CD4-positive, alpha-beta T cell treated with Interleukin-15 for 4 hours (primary cell): ENCODE measurements around the gene CLDN5.

Source experiments
- DNase-seq: peaks from one replicate; pipeline ENCODE4 v3.0.0-alpha.2; 2020; ENCODE audit warnings: low spot score

CLDN5 gene

DNA sequence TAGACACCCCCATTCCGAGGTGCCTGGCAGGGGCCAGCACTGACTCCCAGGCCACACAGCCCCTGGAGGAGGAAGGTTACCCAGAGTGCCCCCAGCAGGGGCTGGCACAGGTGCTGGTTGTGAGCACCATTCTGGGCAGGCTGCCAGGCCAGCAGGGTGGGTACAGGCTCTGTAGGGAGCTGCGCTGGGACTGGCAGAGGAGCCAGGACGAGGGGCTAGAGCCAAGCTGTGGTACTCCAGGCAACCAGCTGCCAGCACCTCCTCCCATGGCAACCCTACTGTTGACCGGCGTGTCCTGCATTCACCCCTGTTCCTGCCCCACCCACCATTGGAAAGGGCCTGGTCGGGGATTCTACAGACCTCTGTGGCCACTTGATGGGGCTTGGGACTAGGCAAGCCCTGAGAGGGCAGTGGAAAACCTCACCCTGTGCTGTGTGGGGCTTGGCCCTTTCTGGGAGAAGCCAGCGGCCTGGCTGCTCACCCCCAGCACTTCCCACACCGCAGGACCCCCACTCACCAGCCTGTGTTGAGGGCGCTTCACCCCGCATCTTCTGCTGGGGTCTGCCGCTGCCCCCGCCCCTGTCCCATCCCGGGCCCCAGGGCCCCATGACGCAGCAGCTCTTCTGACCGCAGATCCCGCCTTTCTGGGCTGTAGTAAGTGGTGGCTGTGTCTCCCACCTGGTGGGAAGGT, 1.9 kb downstream of the CLDN5 start:
- no peak for DNase-seq

DNA sequence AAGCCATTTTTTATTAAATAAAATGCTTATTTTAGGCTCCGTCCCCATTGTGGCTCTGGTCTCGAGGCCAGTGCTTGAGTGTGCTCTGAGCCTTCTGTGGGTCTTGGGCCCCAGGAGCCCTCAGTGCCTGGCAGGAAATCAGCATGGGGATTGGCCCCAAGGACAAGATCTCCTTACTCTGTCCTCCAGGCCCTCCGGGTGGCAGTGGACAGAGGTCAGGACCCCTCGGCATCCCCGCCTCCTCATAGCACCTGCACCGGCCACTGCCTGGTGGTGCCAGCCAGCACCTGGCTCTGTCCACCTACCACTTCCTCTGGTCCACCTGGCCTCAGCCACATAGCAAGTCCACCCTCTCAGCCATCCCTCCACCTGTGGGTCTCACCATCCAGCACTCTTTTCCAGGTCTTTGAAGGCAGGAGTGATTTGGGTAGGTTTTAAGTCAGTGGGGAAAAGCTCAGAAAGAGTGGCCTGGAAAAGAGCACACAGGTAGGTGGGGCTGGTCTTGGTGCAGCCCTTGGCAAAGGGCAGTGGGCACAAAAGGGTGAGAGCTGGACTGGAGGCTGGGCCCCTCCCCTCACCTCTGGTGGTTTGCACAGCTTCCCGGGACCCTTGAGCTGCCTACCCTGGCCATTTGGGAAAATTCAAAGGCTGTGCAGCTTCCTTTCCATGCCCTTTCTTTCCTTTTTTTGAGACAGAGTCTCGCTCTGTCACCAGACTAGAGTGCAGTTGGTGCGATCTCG, 3.5 kb downstream of the CLDN5 start:
- no peak for DNase-seq

DNA sequence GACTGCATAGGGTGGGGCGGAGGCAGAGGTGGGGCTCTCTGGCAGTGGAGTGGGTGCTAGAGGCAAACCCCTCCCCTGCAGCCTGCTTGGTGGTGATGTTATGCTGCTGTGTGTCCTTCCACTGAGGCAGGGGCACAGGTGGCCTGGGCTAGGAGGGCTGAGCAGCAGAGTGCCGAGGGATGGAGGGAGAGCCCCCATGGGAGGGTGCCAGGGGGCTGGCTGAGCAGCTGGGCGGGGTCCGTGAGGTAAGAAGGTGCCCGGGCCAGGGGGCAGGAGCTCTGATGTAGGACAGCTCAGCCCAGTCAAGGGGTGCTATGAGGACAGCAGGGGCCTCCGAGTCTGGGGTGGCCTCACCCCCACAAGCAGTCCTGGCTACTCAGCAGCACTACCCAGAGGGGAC, 4.2 kb downstream of the CLDN5 start:
- no peak for DNase-seq

DNA sequence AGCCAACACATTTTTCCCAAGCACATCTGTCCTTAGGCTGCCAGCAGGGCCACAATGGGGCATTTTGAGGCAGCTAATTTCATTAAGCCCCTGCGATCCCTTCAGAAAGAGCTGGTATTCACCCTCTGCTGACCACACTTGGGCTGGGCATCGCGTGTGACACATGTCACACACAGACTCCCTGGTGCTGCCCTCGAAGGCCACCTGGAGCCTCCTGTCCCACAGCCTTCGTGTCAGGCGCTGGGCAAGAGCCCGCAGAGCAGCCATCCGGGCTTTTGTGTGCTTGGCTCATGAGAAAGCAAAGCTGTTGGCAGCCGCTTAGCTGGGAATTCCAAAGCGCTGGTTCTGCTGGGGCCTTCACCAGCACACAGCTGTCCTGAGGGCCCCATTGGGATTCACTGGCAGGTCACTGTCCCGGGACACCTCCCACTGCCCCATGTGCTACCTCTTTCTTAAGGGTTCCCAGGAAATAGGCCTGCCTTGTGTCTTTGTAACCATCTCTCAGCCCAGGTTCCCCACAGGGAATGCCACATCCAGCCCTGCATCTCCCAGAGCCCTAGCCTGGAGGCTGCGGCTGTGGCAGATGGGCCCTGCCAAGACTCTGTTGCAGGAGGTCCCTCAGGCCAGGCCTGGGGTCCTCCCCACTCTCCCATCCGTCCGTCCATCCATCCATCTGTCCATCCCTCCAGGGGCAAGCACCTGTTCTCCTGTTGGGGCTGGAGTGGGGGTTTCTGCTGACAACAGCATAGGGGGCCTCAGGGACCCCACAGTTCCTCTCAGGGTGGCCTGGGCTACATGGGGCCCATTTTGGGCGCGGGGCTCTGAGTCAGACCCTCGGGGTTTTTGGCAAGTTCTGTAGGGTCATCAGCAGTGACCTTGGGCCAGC, 4.9 kb downstream of the CLDN5 start:
- DNase-seq: no peak

DNA sequence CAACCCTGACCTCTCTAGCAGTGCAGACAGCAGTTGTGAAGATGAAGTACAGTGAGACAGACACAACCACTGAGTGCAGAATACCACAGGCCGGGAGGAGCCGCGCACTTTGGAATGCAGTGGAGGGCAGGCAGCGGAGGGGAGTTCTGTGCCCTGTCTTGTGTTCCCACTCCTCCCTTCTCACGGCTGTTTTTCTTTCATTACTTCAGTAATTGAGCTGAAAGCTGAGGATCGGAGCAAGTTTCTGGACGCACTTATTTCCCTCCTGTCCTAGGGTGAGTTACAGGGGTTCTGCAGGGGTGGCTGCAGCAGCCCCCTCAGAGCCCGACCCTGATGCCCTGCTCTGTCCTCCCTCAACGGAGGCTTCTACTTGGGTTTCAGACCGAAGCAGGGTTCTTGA, 5.6 kb downstream of the CLDN5 start:
- no peak for DNase-seq

DNA sequence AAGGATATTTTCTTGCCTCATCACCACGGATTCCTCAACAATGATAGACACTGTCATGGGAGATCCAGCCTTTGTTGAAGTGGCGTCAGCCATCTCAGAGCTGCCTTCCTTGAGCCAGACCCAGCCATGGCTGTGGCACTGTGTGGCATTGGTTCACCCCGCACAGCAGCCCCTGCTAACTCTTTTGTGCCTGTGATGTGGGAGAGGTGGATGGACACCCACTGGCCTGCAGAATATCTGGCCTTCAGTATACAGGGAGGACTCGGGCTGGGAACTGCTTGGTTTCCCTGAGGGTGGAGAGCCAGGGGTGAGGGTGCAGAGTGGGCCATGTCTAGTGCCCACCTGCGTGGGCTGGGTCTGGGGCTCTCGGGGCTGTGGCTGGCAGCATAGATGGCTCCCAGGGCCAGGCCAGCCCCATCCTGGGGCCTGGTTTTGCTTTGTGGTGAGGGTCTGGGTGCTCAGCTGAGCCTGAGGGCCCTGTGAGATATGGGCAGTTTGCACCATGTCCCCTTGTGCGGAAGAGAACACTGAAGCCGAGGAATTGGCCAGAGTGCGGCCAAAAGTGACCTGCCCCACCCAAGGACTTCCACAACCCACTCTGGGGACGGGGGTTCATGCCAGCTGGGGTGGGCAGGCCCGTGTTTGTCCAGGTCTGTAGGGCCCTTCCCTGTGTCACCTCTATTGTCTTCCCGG, 6.1 kb downstream of the CLDN5 start:
- DNase-seq: no peak

DNA sequence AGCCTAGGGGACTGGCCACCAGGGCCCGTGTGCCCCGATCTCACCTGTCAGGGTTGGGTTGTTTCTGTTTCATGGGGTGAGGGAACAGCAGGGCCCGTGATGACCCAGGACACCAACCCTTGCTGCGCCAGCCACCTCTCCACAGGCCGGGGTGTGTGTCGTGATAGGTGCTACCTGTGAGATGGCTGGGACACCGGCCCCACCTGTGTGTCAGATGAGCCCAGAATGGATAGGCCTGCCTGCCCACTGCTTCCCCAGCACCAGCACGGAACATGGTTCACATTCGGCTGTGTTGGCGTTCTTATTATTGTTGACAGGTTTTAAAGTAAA, 7.1 kb downstream of the CLDN5 start:
- DNase-seq: no peak

DNA sequence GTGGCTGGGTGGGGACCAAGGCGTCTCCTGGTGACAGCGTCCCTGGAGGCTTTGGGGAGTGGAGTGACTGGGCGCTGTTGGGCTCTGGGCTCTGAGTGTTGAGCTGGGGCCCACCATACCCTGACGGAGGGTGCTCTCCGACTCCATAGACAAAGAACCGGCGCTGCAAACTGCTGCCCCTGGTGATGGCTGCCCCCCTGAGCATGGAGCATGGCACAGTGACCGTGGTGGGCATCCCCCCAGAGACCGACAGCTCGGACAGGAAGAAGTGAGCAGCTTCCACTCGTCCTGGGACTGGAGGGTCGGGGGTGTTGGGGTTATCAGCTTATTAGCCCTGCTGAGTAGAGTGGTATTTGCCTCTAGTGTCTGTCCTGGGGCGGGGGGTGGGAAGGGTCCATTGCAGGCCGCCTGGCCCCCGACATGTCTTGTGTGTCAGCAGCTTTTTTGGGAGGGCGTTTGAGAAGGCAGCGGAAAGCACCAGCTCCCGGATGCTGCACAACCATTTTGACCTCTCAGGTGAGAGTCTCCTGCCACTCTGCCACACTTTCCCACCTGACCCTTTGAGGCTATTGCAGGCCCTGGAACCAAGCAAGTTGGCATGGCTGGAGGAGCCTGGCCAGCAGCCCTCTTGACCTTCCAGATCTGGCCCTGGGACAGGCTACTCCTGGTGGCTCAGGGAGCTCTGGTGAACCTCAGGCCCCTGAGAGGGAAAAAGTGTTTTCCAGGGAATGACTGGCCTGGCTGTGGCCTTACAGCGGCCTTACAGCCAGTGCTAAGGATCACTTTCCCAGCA, 7.6 kb downstream of the CLDN5 start:
- no peak for DNase-seq

DNA sequence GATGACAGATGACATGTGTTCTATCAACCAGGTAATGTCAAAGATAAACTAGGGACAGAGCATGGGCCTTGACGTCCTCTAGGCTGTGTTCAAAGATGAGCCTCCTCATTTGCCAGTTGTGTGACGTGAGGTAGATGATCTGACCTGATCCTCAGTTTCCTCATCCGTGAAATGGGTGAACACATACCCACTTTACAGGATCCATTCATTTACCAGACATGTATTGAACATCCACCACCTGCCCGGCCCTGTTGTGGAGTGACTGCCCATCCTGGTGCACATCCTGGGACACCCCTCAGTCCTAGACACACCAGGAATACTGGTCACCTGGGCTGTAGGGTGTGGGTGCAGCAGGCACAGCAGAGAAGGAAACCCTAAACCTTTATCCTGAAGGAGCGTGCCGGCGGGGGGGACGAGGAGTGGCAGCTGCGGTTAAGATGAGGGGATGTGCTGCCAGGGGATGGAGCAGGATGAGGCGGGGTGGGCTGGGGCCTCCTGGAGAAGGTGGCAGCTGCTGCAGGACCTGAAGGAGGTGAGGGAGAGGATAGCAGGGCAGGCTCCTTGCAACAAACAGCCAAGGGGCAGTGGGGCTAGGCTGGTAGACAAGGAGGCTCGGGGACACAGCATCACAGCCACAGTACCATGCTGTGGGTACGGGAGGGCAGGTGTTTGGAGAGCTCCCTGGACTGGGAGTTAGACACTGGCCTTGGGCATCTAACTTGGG, 8.4 kb downstream of the CLDN5 start:
- DNase-seq: no peak

DNA sequence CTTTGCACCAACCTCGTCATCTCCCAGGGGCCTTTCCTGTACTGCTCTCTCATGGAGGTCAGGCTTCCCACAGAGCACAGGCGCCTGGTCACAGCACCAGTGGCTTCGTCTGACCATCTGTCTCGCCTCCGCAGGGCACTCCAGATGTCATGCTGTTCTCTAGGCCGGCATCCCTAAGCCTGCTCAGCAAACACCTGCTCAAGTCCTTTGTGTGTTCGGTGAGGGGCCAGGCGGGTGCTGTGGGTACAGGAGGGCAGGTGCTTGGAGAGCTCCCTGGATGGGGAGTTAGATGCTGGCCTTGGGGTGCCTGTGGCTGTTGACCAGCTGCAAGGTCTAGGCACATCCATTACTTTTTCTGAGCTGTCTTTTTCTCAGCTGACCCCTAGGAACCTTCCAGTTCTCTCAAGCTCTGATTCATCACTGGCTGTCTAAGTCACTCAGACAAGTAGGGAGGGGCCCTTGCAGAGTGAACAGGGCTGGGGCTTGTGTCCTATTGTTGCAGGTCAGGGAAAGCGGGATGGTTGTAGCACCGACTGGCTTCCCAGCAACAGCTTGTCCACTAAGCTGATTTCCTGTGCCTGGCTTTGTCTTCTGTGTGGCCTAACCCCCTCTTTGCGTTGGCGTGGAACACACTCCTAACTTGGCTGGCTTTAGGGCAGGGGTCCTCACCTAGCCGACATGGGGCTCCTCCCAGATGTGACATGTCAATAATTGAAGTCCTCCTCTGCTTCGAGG, 9.2 kb downstream of the CLDN5 start:
- no peak for DNase-seq

DNA sequence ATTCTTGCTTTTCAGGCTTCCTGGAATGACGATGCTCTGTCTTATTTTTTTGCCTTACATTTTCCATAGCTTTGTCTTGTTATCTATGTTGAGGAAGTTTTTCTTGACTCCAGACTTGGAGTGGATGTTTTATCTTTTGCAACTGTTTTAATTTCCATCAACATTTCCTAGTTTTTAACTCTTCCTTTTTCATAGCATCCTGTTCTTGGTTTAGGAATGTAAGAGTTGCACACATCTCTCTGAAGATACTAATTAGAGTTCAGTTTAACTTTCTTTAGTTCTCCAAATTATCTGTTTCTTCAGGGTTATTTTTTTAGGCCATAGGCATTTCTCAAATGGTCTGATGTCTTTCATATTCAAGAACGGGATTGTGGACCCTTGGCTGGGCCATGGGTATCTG, 10.4 kb downstream of the CLDN5 start:
- no peak for DNase-seq

DNA sequence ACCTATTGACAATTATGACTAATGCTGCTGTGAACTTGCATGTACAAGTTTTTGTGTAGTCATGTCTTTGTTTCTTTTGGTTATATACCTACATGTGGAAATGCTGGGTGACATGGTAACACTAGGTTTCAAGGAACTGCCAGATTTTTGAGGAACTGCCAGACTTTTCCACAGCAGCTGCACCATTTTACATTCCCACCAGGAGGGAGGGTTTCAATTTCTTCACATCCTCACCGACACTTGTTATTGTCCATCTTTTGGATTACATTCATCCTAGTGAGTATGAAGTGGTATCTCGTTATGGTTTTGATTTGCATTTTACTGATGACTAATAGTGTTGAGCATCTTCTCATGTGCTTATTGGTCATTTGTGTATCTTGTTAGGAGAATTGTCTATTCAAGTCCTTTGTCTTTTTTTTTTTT, 13.3 kb downstream of the CLDN5 start:
- DNase-seq: no peak

DNA sequence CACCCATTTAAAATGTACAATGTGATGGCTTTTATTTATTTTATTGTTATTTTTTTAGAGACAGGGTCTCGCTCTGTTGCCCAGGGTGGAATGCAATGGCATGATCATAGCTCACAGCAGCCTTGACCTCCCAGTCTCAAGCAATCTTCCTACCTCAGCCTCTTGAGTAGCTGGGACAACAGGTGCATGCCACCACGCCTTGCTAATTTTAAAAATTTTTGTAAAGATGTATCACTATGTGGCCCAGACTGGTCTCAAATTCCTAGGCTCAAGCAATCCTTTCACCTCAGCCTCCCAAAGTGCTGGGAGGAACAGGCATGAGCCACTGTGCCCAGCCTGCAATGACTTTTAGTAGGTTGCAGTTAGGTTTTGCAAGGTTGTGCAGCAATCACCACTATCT, 14.3 kb downstream of the CLDN5 start:
- DNase-seq: no peak

DNA sequence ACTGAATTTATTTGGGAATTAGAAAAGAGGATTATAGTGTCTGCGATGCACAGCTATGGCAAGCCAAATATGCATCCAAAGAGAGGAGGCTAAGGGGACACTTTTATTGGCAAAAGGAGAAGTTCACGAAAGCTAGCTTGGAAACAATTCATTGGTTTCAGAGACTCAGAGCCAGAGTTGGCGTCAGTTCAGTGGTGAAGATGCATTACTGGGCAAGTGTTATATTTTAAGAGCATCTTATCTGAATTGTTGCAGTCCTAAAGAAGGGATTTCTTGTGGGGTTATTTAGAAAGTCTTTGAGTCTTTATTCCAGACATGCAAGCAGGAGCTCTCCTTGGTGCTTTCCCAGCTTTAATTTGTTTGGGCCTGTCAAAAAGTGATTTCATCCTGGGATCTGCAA, 15.0 kb downstream of the CLDN5 start:
- DNase-seq: no peak

DNA sequence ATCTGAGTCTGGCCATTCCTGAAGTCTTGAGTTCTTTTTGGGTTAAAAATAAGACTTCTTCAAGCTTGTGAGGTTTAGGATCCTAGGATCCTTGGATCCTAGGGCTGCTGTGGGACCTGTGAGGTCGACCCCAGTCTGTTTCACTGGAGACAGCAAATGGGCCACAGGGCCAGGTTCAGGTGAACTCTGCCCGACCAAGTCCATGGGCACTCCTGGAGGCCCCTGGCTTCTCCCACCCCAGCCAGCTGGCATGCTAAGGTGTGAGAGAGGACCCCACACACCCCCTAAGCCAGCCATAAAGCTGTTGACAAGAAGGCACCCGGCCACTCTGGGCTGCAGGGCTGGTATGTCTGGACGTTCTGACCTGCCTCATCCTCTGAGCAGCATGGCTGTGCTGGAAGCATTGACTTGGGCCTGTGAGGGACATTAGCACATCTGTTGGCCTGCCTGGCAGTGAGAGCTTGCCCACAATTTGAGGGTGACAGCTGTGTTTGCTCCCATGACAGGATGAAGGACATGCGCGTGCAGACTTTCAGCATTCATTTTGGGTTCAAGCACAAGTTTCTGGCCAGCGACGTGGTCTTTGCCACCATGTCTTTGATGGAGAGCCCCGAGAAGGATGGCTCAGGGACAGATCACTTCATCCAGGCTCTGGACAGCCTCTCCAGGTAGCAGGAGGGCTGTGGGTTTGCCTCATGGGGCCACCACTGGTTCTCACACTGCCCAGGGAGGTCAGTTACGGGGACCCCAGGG, 16.0 kb downstream of the CLDN5 start:
- no peak for DNase-seq

DNA sequence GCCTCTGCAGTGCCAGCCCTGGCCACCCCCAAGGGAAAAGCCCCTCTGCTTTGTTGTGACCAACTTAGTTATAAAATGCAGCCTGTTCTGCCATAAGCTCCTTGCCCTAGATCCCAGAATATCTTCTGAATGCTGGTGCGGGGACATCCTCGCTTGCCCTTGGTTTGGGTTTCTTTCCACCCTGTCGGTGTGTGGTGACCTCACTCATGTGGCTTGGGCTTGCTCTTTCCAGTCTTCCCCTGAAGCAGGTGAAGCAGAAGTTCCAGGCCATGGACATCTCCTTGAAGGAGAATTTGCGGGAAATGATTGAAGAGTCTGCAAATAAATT, 16.7 kb downstream of the CLDN5 start:
- DNase-seq: no peak

DNA sequence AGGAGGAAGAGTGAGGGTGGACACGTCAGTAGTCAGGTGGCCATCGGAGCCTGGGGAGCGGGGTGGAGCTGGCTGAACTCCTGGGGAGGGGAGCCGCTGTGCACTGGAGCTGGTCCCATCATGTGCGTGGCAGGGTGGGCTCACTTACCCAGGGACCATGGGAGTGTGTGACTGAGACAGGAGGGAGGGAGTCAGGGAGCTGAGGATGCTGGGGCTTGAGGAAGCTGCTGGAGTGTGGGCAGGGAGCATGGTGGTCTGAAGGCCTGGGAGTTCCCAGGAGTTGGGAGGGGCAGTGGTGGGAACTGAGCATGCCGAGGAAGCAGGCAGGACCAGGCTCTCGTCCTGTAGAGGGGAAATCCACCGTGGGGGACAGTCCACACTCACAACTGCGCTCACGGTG, 18.0 kb downstream of the CLDN5 start:
- no peak for DNase-seq

DNA sequence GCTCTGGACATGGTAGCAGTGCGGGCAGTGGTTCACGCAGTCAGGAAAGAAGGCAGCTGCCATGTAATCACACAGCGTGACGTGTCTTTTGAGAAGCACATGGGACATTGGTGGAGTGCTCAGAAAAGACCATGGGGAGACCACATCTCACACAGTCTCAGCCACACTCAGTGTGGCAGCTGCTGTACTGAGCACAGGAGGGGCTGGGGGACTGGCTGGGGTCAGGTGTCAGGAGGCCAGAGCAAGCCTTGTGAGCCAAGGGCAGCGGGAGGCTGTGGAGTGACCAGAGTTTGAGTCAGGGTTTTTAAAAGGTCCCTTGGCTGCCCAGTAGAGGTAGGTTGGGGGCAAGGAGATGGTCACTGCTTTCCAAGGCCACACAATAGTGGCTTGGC, 18.5 kb downstream of the CLDN5 start:
- no peak for DNase-seq

DNA sequence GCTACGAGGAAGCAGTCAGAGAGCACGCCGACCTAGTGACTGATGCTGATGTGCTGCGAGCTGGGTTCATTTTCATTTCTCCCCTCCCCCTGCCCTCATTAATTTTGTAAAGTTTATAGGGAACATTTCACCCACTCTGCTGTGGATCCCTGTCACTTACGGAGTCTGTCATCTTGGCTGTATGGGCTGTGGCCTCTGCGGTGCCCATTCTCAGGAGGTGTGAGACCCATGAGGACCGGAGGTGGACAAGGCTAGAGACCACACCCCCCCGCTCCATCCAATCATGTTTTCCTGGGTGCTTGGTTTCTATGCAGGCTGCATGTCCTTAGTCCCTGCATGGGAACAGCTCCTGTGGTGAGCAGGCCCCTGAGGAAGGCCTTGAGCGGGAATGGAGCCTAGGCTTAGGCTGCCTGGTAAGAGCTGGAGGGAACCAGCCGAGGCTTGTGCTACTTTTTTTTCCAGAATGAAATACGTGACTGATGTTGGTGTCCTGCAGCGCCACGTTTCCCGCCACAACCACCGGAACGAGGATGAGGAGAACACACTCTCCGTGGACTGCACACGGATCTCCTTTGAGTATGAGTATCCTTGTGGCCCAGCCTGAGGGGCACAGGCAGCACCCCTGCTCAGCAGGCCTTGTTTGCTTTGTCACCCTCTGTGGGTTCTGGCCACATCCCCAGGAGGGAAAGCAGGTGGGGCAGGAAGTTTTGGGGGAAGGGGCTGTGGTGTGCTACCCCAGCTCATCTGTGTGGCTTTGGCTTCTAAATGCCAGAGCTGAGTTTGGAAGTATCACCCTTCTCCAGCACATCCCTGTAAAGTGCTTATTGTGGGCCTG, 19.1 kb downstream of the CLDN5 start:
- no peak for DNase-seq
